ENCODE results near the gene AEBP1.

DNA sequence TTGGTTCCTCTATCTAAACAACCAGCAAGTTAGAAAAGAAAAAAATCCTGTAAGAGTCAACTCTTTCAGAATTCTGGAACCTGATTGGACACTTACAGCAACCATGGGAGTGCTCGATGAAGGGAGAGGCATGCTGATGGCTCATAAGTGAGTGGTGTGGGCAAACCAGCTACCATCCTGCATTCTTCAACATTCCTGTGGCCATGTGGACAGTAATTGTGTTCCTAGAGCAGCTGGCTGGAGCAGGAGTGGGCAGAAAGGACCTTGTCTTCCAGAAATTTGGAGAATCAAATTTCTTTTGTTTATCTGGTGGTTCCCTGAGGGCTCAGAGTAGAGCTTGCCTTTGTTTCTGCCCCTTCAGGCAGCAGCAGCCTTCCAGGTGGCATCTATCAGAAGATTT is 59.4 kb downstream of the AEBP1 start:
- TF ChIP-seq, protein P1, sequence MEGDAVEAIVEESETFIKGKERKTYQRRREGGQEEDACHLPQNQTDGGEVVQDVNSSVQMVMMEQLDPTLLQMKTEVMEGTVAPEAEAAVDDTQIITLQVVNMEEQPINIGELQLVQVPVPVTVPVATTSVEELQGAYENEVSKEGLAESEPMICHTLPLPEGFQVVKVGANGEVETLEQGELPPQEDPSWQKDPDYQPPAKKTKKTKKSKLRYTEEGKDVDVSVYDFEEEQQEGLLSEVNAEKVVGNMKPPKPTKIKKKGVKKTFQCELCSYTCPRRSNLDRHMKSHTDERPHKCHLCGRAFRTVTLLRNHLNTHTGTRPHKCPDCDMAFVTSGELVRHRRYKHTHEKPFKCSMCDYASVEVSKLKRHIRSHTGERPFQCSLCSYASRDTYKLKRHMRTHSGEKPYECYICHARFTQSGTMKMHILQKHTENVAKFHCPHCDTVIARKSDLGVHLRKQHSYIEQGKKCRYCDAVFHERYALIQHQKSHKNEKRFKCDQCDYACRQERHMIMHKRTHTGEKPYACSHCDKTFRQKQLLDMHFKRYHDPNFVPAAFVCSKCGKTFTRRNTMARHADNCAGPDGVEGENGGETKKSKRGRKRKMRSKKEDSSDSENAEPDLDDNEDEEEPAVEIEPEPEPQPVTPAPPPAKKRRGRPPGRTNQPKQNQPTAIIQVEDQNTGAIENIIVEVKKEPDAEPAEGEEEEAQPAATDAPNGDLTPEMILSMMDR (IDR thresholded peaks at IDR 0.05) = no peak
- no peak for TF ChIP-seq POLR2A (IDR thresholded peaks at IDR 0.05)
